ENCODE data around the gene ARL8A.
"Not testable (repeated sequence)": the region's sequence is repeated elsewhere in the genome, so short reads cannot be mapped to it uniquely, and the experiment has no call there.

ARL8A gene

DNA sequence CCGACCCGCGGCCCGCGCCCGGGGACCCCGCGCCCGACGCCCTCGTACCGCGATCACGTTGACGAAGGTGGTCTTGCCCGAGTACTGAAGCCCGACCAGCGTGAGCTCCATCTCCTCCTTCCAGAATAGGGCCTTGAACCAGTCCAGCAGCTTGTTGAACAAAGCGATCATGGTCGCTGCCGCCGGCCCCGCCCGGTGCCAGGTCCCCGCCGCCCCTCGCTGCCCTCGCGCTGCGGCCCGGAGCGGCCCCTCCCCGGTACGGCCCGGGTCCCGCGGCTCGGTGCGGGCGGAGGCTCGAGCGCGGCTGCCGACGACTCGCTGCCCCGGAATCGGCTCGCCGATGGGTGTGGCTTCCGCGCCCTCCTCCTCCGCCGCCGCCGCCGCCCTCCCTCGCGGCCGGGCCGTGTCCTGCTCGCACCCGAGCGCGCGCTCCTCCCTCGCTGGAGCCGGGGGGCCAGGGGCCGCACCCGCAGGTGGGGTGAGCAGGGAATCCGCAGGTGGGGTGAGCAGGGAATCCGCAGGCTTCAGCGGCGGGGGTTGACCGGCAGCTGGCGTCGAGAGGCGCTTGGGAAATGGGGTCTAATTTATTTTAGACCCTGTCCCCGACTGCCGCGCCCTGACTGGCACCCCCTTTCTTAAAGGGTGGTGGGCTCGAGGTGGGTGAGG lies at the start of gene ARL8A:
TSS of gene ARL8A (minus strand) at position 336 of the 666 bp plus-strand sequence. CDS start at position 171, 165 bp downstream.
- H3K27ac ChIP-seq, result peak within 1 kb of the TSS; percentile 73
- TF ChIP-seq, protein P1, sequence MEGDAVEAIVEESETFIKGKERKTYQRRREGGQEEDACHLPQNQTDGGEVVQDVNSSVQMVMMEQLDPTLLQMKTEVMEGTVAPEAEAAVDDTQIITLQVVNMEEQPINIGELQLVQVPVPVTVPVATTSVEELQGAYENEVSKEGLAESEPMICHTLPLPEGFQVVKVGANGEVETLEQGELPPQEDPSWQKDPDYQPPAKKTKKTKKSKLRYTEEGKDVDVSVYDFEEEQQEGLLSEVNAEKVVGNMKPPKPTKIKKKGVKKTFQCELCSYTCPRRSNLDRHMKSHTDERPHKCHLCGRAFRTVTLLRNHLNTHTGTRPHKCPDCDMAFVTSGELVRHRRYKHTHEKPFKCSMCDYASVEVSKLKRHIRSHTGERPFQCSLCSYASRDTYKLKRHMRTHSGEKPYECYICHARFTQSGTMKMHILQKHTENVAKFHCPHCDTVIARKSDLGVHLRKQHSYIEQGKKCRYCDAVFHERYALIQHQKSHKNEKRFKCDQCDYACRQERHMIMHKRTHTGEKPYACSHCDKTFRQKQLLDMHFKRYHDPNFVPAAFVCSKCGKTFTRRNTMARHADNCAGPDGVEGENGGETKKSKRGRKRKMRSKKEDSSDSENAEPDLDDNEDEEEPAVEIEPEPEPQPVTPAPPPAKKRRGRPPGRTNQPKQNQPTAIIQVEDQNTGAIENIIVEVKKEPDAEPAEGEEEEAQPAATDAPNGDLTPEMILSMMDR (IDR thresholded peaks at IDR 0.05), result no peak
- TF ChIP-seq ZFX (IDR thresholded peaks at IDR 0.05; ENCODE audit: borderline replicate concordance), result no peak

GRCh38 chr1:202194328-202194648 lies 49.8 kb upstream of the ARL8A start:
- no peak for TF ChIP-seq ZFX (IDR thresholded peaks at IDR 0.05; ENCODE audit: borderline replicate concordance)
- TF ChIP-seq, protein P1 (IDR thresholded peaks at IDR 0.05), result no peak
- H3K27ac ChIP-seq, result no peak overlapping the region

- no peak within 1 kb of the TSS for H3K27ac ChIP-seq
- TF ChIP-seq, protein P1 (IDR thresholded peaks at IDR 0.05), result no peak
- no peak for TF ChIP-seq ZFX (IDR thresholded peaks at IDR 0.05; ENCODE audit: borderline replicate concordance)
Observed at GRCh38 chr1:202193614-202194327, 49.2 kb upstream of the ARL8A start, which contains the start of gene LGR6. Gene LGR6, plus strand, starts transcription at chr1:202193799. Its CDS starts 191 bp downstream, at chr1:202193990.

DNA sequence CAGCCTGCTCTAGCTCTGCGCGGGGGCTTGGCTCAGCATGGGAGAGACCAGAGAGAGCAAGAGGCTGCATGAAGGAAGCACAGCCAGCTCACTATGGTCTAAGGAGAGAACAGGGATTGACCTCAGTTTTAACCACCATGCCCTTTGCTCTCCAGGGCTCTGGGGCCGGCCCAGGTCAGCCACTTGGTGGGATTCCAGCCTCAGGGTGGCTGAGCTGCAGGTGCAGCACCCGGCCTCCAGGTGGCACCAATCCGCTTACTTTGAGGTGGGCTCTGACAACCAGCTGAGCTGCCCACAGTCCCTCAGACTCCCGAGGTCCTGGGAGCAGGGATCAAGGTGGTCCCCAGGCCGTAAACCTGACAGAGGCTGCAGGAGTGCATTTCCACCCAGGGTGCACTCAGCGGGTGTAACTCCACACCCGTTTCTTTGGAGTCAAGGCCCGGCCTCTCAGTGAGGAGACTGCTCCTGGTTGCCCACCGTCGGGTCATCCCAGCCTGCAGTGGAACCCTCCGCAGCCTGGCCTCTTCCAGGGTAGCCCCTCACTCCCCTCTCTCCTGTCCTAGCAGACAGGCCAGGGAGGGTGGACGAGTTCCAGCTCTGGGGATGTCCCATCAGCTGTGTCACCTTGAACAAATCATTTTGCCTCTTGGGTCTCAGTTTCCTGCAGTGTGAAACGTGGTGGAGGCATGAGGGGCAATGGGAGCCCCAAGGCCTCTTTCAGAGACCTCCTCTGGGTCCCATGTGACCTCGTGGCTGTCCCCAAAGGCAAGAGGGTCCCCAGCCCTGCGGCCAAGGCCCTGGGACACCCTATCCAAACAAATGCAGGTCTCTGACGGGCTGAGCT lies 48.5 kb upstream of the ARL8A start:
- no peak overlapping the region for H3K27ac ChIP-seq
- TF ChIP-seq, protein P1 (IDR thresholded peaks at IDR 0.05), result peak; percentile 95
- no peak for TF ChIP-seq ZFX (IDR thresholded peaks at IDR 0.05; ENCODE audit: borderline replicate concordance)

DNA sequence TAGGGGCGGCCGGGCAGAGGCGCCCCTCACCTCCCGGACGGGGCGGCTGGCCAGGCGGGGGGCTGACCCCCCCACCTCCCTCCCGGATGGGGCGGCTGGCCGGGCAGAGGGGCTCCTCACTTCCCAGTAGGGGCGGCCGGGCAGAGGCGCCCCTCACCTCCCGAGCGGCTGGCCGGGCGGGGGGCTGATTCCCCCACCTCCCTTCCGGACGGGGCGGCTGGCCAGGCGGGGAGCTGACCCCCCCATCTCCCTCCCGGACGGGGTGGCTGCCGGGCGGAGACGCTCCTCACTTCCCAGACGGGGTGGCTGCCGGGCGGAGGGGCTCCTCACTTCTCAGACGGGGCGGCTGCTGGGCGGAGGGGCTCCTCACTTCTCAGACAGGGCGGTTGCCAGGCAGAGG lies 46.9 kb upstream of the ARL8A start:
- not testable (repeated sequence) for H3K27ac ChIP-seq

DNA sequence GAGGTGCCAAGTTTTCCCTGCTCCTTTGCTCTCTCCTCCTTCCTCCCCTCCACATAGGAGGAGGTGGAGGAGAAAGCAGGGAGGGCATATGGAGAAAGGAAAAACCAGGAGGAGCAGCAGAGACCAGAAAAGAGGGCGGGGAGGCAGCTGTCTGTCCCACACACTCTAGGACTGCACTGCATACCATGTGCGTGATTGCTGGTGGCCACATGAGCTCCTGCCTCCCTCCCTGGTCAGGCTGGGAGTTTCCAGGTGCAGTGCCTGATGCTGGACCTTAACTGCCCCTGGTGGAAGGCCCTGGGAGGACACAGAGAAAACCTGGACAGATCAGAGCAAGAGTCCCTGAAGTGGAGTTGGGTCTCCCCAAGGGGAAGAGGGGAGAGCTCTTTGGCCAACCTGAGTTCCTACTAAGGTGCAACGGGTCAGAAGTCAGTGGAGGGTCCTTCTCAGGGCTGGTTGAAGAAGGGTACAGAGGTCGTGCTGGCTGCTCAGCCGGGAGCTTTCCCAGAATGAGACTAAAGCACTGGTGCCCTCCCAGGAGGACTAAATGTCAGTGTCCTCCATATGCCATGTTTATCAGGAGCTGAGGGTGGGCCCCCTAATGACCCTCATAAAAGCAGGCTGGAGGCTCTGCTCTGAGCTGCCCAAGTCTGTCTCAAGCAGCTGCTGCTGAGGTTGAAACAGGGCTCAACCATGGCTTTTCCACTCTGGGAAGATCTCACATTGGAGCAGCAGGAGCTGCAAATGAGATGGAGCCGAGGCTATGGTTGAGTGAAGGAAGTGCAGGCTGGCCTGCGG lies 45.6 kb upstream of the ARL8A start:
- no peak for TF ChIP-seq ZFX (IDR thresholded peaks at IDR 0.05; ENCODE audit: borderline replicate concordance)
- TF ChIP-seq, protein P1 (IDR thresholded peaks at IDR 0.05), result no peak
- no peak overlapping the region for H3K27ac ChIP-seq

Data from 22Rv1 (cell line).